ACHN (cell line): ENCODE results near the gene CHN2.

ENCODE experiments used
- DNase-seq: peaks from one replicate; pipeline ENCODE4 v3.0.0-alpha.2; 2015
- in situ Hi-C: cut with HindIII; loops from 2 replicates; pipeline ENCODE4 v1.10.0; 2017; ENCODE audit warnings: low sequenced_read_pairs, low pct_ligation_motif_present, low pct_unique_long_range_greater_than_20kb

CHN2 gene

GRCh38 chr7:29453021-29453420 lies 258.4 kb downstream of the CHN2 start:
- no peak for DNase-seq
- in situ Hi-C loops = no loop called here

- DNase-seq = no peak
- in situ Hi-C loops = no loop called here
These were observed 259.9 kb downstream of the CHN2 start for GRCh38 chr7:29454464-29454863.

- in situ Hi-C loops = no loop called here
- no peak for DNase-seq
These were observed 260.4 kb downstream of the CHN2 start for GRCh38 chr7:29454899-29455451.

DNA sequence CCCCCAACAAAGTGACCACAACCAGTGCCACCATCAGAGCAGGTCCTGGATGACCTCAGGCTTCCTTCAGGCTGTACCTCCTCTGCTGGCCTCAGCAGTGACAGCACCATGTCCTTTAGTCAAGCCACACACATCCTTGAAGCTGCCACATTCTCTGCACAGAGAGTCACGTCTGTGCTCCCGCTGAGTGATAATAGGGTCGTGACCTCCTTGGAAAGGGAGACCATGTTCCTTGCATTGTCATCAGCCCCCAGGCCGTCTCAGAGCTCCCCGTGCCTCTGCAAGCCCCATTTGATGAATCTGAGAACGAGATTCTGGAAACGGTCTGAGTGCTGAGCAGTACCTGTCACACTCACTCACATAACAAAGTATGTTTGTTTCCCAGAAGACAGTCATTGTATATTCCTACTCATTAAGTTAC lies 262.6 kb downstream of the CHN2 start:
- no peak for DNase-seq
- in situ Hi-C loops = no loop called here

GRCh38 chr7:29457565-29458011 lies 263.0 kb downstream of the CHN2 start:
- DNase-seq = no peak

DNA sequence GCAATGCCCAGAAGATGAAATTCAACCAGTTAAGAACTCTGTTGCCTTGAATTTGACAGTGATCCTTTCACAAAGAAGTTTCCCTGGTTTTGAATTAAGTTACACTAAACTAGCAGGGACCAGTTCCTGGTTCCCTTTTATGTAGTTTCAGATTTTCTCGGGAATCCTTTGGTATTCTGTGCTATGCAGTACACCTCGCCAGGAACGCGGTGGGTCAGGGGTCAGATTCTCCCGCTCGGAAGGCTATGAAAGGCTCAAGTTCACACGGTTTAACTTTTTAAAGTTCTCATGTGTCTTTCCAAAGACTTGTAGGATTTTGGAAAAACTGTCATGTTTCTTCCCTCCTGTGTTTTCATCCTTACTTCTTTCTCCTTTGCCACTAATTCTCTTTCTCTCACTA lies 264.4 kb downstream of the CHN2 start:
- in situ Hi-C loops = no loop called here

More at GRCh38 chr7:29457565-29458011, 263.0 kb downstream of the CHN2 start:
- in situ Hi-C loops = no loop called here

GRCh38 chr7:29459589-29459988 lies 265.0 kb downstream of the CHN2 start:
- in situ Hi-C loops = no loop called here
- DNase-seq = no peak

More for the DNA sequence above, 264.4 kb downstream of the CHN2 start:
- no peak for DNase-seq

DNA sequence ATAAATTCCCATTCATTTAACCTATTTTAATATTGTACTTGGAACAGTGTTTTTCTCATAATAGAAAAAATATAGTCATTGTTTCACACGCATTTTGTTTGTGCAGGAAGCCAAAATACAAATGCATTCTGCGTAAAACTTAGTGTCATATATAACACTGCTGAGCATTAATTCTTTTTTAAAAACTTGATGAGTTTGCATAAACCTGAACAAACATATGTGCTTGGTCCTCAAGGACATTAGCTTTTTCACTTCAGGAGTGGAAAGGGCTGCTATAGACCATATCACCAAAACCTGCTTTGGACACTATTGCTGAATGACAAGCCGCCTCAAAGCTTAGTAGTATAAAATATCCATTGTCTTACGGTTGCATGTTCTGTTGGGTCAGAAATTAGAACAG lies 267.4 kb downstream of the CHN2 start:
- in situ Hi-C loops = no loop called here
- DNase-seq = no peak

DNA sequence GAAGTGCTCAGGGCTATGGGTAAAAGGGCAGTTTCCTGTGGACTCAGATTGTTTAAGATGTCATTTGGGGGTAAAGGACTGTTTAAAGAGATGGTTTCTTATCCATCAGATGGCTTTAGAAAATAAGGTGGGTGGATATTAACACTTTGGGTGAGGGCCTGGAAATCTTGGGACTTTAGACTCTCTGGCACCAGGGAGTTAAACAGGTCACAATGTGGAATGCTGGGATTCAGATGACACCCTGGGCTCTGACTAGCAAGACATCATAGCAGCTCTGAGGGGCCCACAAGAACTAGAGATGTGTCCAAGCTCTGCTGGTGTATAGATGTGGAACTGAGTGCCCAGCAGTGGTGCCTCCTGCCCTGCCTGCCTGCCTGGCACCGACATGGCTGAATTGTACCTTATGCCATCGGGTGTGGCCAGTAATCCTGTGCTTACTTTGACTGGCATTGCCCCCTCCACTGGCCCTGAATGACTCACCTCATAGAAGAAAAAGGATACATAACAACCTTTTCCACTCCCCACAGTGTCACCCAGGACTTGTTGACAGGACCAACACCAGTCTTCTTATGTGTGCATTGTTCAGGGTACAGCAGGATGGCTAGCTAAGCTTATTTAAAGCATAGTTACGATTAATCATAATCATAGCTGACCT lies 269.1 kb downstream of the CHN2 start:
- DNase-seq = no peak
- in situ Hi-C loops = no loop called here

DNA sequence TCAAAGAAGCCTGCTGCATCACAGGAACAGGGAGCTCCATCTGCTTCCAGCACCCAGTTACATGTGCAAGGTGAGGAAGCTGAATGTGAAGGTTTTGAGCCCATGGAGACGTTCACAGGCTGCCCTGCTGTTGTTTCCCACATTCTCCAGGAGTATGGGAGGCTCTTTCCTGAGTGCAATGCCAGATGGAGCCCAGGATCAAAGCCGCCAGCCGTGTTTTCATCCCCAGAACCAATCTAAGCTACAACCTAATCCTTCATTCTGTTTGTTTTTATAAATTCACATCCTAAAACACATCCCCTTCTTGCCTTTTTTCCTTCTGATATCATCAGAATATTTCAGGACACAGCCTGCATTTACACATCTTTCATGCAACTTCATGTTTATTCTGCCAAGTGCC lies 270.2 kb downstream of the CHN2 start:
- DNase-seq = no peak
- in situ Hi-C loops = no loop called here

GRCh38 chr7:29467193-29467926 lies 272.8 kb downstream of the CHN2 start:
- no peak for DNase-seq
- in situ Hi-C loops = no loop called here

GRCh38 chr7:29468196-29468595 lies 273.6 kb downstream of the CHN2 start:
- in situ Hi-C loops = no loop called here
- DNase-seq = no peak

DNA sequence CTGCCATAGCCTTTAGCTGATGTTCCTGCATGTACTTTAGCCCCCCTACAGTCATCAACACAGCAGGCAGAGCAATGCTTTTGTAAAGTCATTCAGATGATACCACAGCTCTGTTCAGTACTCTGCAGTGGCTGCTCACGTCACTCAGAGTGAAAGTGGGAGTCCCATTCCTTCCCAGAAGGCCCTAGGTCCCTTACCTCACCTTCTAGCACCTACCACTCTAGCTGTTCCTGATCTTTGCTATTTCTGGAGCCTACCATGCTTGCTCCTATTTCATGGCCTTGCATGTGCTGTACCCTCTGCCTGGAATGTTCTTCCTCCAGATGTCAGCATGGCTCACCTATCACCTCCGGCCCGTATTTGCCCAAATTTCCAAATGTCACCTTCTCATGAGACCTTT lies 274.7 kb downstream of the CHN2 start:
- no peak for DNase-seq
- in situ Hi-C loops = no loop called here

DNA sequence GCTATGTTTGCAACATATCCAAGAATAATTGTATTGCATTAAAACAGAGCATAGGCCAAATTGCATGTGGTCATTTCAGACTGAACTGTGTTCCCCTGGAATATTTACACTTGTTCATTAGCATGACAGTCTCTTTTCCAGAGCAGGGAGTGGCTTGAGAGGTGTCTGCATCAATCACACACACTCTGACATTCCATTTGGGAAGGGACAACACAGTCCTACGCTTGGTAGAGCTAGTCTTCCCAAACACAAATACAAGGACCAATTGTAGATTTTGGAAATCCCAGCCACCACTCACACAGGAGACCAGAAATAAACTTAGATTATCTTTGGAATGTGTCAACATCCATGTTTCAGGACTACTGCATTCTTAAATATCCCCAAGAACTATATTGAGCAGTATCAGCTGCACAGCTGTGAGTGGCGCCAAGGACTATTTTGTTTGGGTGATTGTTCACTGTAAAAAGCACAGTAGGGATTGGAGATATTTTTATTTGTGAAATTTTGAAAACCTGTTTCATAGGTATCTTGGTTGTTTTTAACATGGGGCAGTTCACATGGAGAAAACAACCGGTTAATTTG lies 275.5 kb downstream of the CHN2 start:
- in situ Hi-C loops = no loop called here
- no peak for DNase-seq

- in situ Hi-C loops = no loop called here
These were observed 277.0 kb downstream of the CHN2 start for GRCh38 chr7:29471444-29472138.

GRCh38 chr7:29476916-29477315 lies 282.3 kb downstream of the CHN2 start:
- in situ Hi-C loops = no loop called here
- no peak for DNase-seq

More at GRCh38 chr7:29471444-29472138, 277.0 kb downstream of the CHN2 start:
- DNase-seq = no peak

- no peak for DNase-seq
These were observed 283.7 kb downstream of the CHN2 start for GRCh38 chr7:29478226-29478625.

DNA sequence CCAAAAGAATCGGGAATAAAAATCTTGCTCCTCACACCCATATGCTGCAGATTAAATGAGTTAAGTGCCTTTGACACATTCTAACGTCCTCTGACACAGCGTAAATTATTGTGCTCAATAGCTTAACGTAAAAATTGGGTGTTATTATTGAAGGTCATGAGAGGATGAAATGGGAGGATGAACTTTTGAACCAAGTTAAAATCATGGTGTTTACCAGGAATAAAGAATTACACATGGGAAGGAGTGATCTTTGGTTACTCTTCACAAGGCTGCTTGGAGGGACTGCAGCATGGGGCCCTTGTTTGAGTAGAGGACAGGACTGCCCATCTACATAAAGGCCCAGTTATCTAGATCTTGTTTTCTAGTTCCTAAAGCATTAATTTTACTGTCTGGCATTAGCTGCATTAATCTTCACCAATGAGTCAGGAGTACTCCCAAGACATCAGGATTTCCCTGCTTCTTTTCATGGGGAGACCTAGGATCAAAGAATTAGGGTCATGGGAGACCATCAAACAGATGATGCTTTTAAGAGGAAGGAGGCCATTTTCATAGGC lies 284.2 kb downstream of the CHN2 start:
- no peak for DNase-seq
- in situ Hi-C loops = no loop called here

More at GRCh38 chr7:29478226-29478625, 283.7 kb downstream of the CHN2 start:
- in situ Hi-C loops = no loop called here
